ENCODE data around the gene SLC25A51.

SLC25A51 gene

DNA sequence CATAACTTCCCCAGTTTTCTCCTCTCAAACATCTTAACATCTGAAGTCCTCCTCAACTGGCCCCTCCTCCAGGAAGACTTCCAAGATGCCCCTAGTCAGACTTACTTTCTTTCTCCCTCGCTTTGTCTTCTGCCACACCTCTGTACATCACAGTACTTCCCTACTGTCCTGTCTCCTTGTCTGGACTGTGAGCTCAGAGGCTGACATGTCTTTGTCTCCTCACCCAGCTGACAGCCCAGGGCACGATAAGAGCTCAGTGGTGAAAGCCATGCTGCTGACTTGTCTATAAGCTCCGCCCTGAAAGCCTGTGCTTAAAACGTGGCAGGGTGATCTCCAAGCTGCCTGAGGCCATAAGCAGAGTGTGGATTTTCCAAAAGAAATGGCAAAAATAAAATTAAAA is 33.0 kb upstream of the SLC25A51 start:
- DNase-seq: no peak

DNA sequence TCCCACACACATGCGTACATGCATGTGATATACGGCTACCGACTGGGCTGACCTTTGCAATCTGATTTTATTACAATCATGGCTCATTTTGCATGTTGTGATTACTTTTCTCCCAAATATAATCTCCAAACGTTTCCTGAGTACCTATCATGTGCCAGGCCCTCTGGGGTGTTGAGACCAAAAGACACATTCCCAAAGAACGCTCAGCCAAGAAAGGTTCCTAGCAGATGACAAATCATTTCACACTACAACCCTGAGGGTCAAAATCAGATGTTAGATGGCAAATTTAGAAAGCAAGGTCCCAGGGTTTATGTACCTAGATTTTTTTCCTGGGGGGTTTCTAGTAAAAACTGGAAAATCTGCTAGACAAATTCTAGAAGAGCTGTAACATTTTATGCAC is 32.4 kb upstream of the SLC25A51 start:
- no peak for DNase-seq

DNA sequence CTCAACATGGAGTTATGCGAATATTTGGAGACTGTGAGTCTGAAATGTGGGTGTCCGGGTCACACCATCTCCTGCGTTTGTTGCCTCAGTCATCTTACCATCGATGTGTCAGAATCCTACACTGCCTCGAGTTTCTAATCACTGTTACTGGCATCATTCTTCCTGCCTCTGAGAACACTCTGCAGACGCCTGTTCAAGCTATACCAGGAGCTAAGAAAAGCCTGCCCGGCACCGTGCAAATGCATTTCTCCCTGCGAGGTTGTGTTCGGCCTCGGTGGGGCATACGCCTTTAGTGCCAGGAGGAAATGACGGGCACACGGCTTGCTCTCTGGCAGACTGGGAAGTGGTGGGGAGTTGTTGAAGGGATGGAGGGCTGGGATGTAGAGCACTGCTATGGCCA is 31.2 kb upstream of the SLC25A51 start:
- DNase-seq: no peak

DNA sequence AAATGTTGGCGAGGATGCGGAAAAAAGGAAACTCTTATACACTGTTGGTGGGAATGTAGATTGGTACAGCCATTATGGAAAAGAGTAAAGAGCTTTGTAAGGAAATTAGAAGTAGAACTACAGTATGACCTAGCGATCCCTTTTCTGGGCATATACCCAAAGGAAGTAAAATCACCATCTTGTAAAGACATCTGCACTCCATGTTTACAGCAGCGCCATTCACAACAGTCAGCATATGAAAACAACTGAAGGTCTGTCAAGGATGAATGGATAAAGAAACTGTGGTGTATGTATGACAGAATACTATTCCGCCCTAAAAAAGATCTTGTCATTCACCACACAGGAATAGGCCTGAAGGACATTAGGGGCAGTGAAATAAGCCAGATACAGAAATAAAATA is 27.7 kb upstream of the SLC25A51 start:
- DNase-seq: no peak

GRCh38 chr9:37929441-37929895 is 25.5 kb upstream of the SLC25A51 start:
- DNase-seq: peak; percentile 75 to 78

DNA sequence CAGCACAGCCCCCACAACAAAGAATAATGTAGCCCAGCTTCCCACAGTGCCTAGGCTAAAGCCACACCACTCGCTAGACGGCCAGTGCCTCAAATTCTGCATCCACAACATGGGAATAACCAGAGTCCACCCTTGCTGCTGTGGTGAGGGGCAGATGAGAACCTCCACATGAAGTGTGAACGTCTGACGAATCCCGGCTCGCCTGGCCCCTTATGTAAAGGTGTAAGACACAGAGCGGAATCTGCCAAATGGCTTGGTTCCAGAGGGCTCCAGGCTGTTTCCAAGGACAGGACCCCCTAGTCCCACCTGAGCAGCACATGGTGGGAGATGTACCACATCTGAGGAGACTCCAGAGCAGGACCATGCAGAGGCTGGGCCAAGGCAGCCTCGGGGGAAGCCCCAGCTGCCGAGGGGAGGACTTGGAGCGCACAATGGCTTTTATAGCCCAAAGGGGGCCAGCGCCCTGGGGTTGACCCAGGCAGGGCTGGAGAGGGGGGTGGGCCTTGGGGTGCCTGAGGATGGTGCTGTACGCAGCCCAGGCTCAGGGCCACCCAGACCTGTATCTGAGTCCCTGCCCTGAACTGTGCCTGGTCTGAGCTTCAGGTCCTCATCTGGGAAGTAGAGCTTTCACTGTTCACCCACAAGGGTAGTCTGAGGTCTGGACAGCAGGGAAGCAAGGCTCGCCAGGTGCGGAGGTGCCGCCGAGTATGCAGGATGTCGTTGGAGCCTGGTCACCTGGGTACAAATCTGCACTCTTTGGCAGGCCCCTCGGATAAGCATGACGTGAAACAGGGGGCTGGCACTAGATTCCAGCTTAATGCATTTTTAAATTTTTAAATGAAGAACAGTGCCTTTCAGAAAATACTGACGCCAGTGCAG is 24.9 kb upstream of the SLC25A51 start:
- DNase-seq: no peak

GRCh38 chr9:37927601-37928551 is 23.9 kb upstream of the SLC25A51 start:
- no peak for DNase-seq

- DNase-seq: no peak
Observed at GRCh38 chr9:37927132-37927531, 23.2 kb upstream of the SLC25A51 start.

DNA sequence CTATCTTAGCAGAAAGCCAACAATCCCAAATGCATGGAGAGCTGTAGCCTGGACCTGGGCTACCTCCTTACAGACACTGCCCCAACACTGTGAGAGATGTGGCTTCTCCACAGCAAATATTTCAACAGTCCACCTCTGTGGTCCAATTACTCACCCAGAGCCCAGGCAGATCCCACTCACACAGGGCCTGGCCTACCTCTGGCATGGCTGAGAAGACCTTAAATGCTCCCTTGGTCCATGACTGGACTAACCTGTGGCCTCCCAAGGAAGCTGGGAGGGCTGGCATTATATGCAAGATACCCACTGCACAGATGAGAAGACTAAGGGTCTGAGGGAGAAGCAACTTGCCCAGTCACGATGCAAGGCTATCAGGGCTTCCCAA is 22.8 kb upstream of the SLC25A51 start:
- DNase-seq: no peak

DNA sequence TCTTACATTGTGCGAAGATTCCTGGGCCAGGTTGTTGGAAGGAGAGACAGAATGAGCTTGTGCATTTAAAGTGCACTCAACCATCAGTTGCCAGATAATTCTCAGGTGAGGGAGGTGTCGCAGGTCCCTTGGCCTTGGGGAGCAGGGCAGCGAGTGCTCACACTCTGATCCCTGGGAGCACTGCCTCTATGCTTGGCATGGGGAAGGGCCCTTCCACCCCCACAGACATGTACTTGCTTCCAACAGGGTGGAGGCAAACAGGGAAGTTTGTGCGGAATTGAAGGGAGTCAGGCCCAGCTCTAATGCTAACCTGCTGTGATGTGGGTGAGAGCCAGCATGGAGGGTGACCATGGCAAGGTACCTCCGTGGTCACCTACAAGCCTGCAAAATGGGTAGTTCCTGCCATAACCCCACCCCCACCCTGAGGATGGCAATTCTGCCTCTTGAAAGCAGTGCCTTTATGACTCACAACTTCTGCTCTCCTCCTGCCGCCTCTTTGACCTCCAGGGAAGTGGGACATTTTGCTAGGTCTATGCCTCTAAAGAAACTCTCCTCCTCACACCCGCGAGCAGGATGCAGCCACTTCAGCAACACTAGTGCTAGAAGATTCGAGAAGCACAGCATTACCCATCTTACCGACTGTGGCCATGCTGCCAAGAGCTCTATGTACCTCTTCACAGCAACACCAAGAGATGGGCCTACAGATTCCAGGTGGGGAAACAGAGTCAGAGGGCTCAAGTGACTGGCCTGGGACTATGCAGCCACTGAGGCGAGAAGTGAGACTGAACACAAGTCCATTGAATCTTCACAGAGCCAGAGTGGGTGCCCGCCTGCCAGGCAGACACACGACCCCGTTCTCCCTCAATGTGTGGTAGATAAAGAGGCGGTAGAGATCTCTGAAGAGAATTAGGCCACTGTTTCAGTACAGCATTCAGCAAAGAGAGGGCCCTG is 22.1 kb upstream of the SLC25A51 start:
- peak; percentile 59 to 72 for DNase-seq

GRCh38 chr9:37925006-37925405 is 21.1 kb upstream of the SLC25A51 start:
- DNase-seq: no peak

GRCh38 chr9:37924538-37924937 is 20.6 kb upstream of the SLC25A51 start:
- no peak for DNase-seq

- no peak for DNase-seq
Observed at GRCh38 chr9:37923796-37924427, 20.0 kb upstream of the SLC25A51 start.

- peak in 1 of 2 donors; percentile 48 for DNase-seq
Observed at GRCh38 chr9:37923118-37923795, 19.3 kb upstream of the SLC25A51 start.

DNA sequence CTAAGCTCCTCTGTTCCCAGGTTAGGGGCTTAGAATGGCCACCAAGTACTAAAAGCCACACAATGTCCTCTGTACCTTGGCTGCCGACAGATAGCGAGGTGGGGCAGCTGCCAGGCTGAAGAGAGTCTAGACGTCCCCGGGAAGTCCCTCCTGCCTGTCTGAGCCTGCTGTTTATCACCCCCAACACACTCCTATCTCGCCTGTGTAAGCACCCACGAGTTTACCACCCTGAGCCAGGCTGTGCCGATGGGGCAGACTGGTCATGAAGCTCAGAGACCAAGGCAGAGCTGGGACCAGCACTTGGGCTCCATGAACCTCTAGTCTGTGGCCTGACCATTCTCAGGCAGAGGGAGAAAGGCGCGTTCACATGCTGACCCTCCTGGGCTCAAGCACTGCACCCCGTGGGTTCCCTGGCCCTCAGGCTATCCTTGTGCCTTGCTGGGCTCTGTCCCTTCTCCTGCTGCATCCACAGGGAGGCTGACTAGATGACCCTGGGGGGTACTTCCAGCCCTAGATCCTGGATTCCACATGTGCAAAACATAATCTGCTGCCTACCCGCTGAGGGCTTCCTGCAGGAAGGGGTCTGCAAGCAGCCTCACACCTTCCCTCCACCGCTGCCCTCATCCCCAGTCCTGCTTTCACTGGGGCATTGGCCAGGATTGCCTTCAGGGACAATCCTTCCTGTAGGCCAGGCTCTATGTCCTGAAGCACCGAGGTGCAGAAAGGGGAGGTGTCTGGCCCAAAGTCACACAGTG is 18.6 kb upstream of the SLC25A51 start:
- no peak for DNase-seq

- no peak for DNase-seq
Observed at GRCh38 chr9:37921546-37922300, 17.8 kb upstream of the SLC25A51 start.

- no peak for DNase-seq
Observed at GRCh38 chr9:37921168-37921510, 17.2 kb upstream of the SLC25A51 start.

- no peak for DNase-seq
Observed at GRCh38 chr9:37920471-37921167, 16.7 kb upstream of the SLC25A51 start.

GRCh38 chr9:37919956-37920335 is 16.0 kb upstream of the SLC25A51 start:
- no peak for DNase-seq
